ENCODE results near the gene VAMP8. TPM values are rescaled to one million over a fixed set of nuclear protein-coding genes. Genes with fewer than 3 reads are reported as not detected.
"Not testable (repeated sequence)": the region's sequence is repeated elsewhere in the genome, so short reads cannot be mapped to it uniquely, and the experiment has no call there.

Gene VAMP8
- total RNA-seq, 1 experiment from 2014 or later = 33.0 TPM

DNA sequence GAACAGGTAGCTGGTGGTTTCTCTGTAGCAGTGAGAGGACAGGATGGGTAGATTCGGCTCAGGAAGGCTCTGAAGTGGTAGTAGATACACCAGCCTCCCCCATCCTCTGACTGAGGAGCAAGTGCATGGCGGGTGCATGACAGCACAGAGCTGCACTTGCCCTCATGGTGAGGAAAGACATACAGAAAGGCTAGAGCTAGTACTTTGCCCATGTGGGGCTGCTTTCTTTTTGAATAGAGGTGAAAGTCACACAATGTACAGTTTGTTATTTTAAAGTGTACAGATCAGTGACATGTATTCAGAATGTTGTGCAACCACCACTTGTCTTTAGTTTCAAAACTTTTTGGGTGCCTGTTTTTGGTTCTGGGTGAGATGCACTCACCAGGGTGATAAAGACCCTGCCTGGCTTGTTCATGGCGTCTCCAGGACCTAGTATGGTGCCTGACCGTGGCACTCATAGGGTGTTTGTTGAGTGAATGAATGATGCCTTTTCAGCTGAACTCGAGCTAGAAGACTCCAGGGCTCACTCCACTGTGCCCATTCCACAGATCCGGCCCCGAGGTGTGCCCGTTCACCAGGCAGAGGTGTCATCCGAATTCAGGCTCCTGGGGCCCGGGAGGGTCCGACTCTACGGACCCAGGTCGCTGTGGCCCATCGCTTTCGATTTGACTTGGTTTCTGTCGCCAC lies 6.4 kb downstream of the VAMP8 start:
- DNase-seq = peak; percentile 19
- no peaks in the 10 kb centered on the region for H3K36me3 ChIP-seq (replicated peaks; ENCODE audit: control insufficient read depth, insufficient read depth, low read length)
- H3K4me3 ChIP-seq (ENCODE audit: insufficient read depth, low read depth, low read length) = peak overlapping the region; percentile 53
- H3K27me3 ChIP-seq (ENCODE audit: control insufficient read depth, insufficient read depth, low read length) = peaks cover 18% of the 10 kb centered on the region

GRCh38 chr2:85584354-85584856 lies 7.0 kb downstream of the VAMP8 start, which contains the start of gene VAMP5:
Gene VAMP5 (plus strand): TSS chr2:85584431. CDS start chr2:85584491, 60 bp downstream.
- H3K4me3 ChIP-seq (ENCODE audit: insufficient read depth, low read depth, low read length) = peak within 1 kb of the TSS; percentile 53
- H3K27me3 ChIP-seq (ENCODE audit: control insufficient read depth, insufficient read depth, low read length) = peaks cover 18% of the 10 kb centered on the region
- no peaks in the 10 kb centered on the region for H3K36me3 ChIP-seq (replicated peaks; ENCODE audit: control insufficient read depth, insufficient read depth, low read length)
- DNase-seq = peak; percentile 66

DNA sequence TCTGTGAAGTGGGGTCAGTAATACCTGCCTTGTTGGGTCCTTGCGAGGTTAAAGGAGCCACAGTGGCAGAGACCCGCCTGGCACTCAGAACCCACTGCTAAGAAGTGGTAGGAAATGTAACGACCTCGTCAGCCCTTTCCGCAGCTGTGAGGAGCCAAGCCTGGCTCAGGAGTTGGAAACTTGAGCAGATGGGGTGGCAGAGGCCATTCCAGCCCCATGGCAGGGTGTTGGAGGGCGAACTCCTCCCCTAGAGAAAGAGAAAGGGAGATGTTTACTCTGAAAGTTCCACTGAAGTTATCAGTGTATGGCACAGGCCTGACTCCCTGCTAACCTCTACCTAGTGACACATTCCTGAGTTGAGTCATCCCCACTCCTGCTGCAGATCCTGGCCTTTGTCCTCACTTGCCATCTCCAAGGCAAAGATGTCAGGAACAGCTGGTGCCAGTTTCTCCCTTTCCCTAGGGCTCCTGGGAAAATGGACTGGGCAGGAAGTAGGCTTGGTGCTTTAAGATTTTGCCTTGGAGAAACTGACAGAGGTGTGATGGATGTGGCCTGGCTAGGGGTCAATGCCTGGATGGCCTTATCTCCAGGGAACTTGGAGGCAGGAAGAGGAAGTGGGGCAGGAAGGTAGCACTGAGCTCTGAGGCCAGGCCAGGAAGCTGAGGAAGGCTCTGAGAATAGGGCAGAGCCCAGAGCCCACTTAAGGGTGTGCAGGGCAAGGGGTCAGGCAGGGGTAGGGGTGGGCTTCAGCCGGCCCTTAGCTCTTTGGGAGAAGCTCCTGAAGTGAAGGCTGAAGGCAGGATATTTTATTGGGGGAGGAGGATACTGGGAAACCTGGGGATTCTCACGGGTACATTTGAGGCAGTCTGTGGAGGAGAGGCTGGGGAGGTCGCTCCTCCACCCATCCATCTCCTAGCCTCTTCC lies 7.7 kb downstream of the VAMP8 start:
- Histone ChIP-seq H3K27me3 (ENCODE audit: control insufficient read depth, insufficient read depth, low read length) (peaks cover 18% of the 10 kb centered on the region), H3K36me3 (replicated peaks; ENCODE audit: control insufficient read depth, insufficient read depth, low read length) (no peaks in the 10 kb centered on the region), H3K4me3 (ENCODE audit: insufficient read depth, low read depth, low read length) (peak overlapping the region; percentile 53)
- no peak for DNase-seq

DNA sequence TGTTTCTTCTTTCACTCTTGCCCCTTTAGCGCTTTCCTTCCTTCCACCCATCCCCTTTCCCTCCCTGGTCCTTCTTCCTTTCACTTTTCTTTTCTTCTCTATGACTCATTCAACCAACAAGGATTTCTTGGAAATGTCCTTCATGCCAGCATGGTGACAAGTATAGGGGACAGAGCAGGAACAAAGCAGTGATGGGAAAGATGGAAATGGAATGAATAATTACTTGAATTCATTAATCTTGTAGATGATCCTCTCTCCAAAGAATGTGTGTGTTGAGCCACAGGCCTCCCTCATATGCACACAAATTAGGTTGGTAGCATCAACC lies 8.4 kb downstream of the VAMP8 start:
- no peaks in the 10 kb centered on the region for H3K36me3 ChIP-seq (replicated peaks; ENCODE audit: control insufficient read depth, insufficient read depth, low read length)
- no peak for DNase-seq
- no peak overlapping the region for H3K4me3 ChIP-seq (ENCODE audit: insufficient read depth, low read depth, low read length)
- peaks cover 18% of the 10 kb centered on the region for H3K27me3 ChIP-seq (ENCODE audit: control insufficient read depth, insufficient read depth, low read length)

- Histone ChIP-seq H3K4me3 (ENCODE audit: insufficient read depth, low read depth, low read length) (no peak overlapping the region), H3K36me3 (replicated peaks; ENCODE audit: control insufficient read depth, insufficient read depth, low read length) (no peaks in the 10 kb centered on the region), H3K27me3 (ENCODE audit: control insufficient read depth, insufficient read depth, low read length) (peaks cover 18% of the 10 kb centered on the region)
- DNase-seq = peak; percentile 32
Measured at GRCh38 chr2:85588236-85588635, 10.8 kb downstream of the VAMP8 start.

- no peak for DNase-seq
- Histone ChIP-seq H3K4me3 (ENCODE audit: insufficient read depth, low read depth, low read length) (no peak overlapping the region), H3K27me3 (ENCODE audit: control insufficient read depth, insufficient read depth, low read length) (peaks cover 16% of the 10 kb centered on the region), H3K36me3 (replicated peaks; ENCODE audit: control insufficient read depth, insufficient read depth, low read length) (no peaks in the 10 kb centered on the region)
Measured at GRCh38 chr2:85588645-85589044, 11.3 kb downstream of the VAMP8 start.

DNA sequence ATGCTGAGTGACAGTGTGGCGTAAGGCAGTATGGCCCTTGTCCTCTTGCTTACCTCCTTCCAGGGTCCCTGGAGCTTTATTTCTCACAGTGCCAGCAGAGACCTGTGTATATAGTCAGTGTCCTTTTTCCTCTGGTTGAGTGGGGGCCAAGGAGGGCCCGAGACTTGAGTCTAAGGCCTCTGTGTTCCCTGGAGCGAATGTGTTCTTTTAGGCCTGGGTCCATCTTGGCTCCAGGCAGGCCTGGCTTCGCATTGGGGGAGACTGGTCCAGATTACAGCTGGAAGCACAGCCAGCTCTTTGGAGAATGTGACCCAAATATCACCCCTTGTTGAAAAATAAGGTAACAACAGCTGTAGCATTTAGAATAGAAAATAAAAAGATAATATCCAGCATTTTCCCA lies 11.8 kb downstream of the VAMP8 start:
- H3K36me3 ChIP-seq (replicated peaks; ENCODE audit: control insufficient read depth, insufficient read depth, low read length) = no peaks in the 10 kb centered on the region
- peaks cover 11% of the 10 kb centered on the region for H3K27me3 ChIP-seq (ENCODE audit: control insufficient read depth, insufficient read depth, low read length)
- H3K4me3 ChIP-seq (ENCODE audit: insufficient read depth, low read depth, low read length) = no peak overlapping the region
- DNase-seq = no peak

GRCh38 chr2:85589982-85590791 lies 12.8 kb downstream of the VAMP8 start:
- Histone ChIP-seq H3K27me3 (ENCODE audit: control insufficient read depth, insufficient read depth, low read length) (peaks cover 2% of the 10 kb centered on the region), H3K36me3 (replicated peaks; ENCODE audit: control insufficient read depth, insufficient read depth, low read length) (no peaks in the 10 kb centered on the region), H3K4me3 (ENCODE audit: insufficient read depth, low read depth, low read length) (no peak overlapping the region)
- no peak for DNase-seq

GRCh38 chr2:85590950-85591349 lies 13.6 kb downstream of the VAMP8 start:
- no peaks in the 10 kb centered on the region for H3K27me3 ChIP-seq (ENCODE audit: control insufficient read depth, insufficient read depth, low read length)
- DNase-seq = no peak
- H3K4me3 ChIP-seq (ENCODE audit: insufficient read depth, low read depth, low read length) = no peak overlapping the region
- H3K36me3 ChIP-seq (replicated peaks; ENCODE audit: control insufficient read depth, insufficient read depth, low read length) = no peaks in the 10 kb centered on the region

DNA sequence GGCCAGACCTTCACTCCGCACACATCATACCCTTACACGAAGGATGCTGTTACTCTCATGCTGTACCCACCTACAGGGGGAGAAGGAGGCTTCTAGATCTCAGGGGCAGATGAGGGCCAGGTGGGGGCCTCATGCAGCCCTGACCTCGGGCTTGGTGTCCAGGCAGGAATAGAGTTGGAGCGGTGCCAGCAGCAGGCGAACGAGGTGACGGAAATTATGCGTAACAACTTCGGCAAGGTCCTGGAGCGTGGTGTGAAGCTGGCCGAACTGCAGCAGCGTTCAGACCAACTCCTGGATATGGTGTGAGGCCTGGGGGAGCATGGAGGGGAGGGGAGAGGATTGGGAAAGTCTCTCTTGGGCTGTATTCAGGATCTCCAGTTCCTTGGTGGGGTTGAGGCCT lies 14.2 kb downstream of the VAMP8 start:
- Histone ChIP-seq H3K27me3 (ENCODE audit: control insufficient read depth, insufficient read depth, low read length) (no peaks in the 10 kb centered on the region), H3K4me3 (ENCODE audit: insufficient read depth, low read depth, low read length) (no peak overlapping the region), H3K36me3 (replicated peaks; ENCODE audit: control insufficient read depth, insufficient read depth, low read length) (no peaks in the 10 kb centered on the region)
- DNase-seq = no peak

GRCh38 chr2:85592299-85592698 lies 14.9 kb downstream of the VAMP8 start:
- H3K36me3 ChIP-seq (replicated peaks; ENCODE audit: control insufficient read depth, insufficient read depth, low read length); DNase-seq; H3K27me3 ChIP-seq (ENCODE audit: control insufficient read depth, insufficient read depth, low read length); H3K4me3 ChIP-seq (ENCODE audit: insufficient read depth, low read depth, low read length): not testable (repeated sequence)

GRCh38 chr2:85593023-85593422 lies 15.6 kb downstream of the VAMP8 start:
- Histone ChIP-seq H3K4me3 (ENCODE audit: insufficient read depth, low read depth, low read length) (no peak overlapping the region), H3K27me3 (ENCODE audit: control insufficient read depth, insufficient read depth, low read length) (no peaks in the 10 kb centered on the region), H3K36me3 (replicated peaks; ENCODE audit: control insufficient read depth, insufficient read depth, low read length) (peaks cover 7% of the 10 kb centered on the region)
- no peak for DNase-seq

DNA sequence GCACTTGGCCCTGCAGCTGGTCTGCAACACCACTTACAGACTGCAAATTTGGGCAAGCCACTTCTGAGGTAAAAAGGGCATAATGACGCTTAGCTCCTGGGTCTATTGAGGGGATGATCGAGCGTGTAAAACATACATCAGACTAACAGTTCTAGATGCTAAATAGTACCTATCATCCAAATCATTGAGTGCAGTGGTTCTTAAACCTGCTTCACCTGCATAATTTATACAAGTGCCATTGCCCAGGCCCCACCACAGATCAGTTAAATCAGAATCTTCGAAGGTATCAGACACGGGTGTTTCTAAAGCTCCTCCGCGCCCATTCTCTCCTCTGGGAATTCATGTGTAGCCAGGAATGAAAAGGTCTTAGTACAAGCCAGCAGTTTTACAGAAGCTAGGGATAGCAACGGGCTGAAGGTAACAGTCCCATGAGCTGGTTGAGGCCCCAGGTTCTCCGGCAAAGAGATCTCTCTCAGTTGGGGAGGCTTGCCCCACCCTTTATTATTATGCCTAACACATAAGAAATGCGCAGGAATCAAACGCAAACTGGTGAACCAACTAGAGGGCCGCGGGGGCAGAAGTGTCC lies 17.4 kb downstream of the VAMP8 start:
- Histone ChIP-seq H3K4me3 (ENCODE audit: insufficient read depth, low read depth, low read length) (peak overlapping the region; percentile 87), H3K36me3 (replicated peaks; ENCODE audit: control insufficient read depth, insufficient read depth, low read length) (peaks cover 7% of the 10 kb centered on the region), H3K27me3 (ENCODE audit: control insufficient read depth, insufficient read depth, low read length) (no peaks in the 10 kb centered on the region)
- DNase-seq = no peak
